DND-41 (cell line): ENCODE data around the gene MIEF1.

Experiments
- ATAC-seq: fragments of 200-7000 bp; cut with Tn5 transposase; 3 replicates; pipeline ENCODE4 v1.9.1; 2021; ENCODE audit warnings: low read depth; ENCODE audit not compliant: insufficient read depth
- DNase-seq: peaks from one replicate; pipeline ENCODE4 v3.0.0-alpha.2; 2020
- H2AFZ ChIP-seq: 2 replicates; pipeline ENCODE4 v1.6.0; 2012; ENCODE audit warnings: low read depth, low read length
- H3K27ac ChIP-seq: 2 replicates; pipeline ENCODE4 v1.5.1; 2012; ENCODE audit warnings: low read length, inconsistent platforms
- H3K27me3 ChIP-seq: fragments of 200-600 bp; sonication (generic); 2 replicates; pipeline ENCODE4 v1.6.0; 2012; ENCODE audit warnings: low read length, mild to moderate bottlenecking, inconsistent platforms; ENCODE audit not compliant: insufficient read depth, poor library complexity
- H3K36me3 ChIP-seq: 2 replicates; pipeline ENCODE4 v1.5.1; 2012; ENCODE audit warnings: low read length, inconsistent platforms; ENCODE audit not compliant: insufficient read depth
- H3K4me1 ChIP-seq: 2 replicates; pipeline ENCODE4 v1.5.1; 2012; ENCODE audit warnings: mild to moderate bottlenecking, low read length; ENCODE audit not compliant: insufficient read depth
- H3K4me2 ChIP-seq: 2 replicates; pipeline ENCODE4 v1.6.0; 2012; ENCODE audit warnings: mild to moderate bottlenecking, moderate library complexity, low read length, inconsistent platforms; ENCODE audit not compliant: insufficient read depth
- H3K4me3 ChIP-seq, 2 experiments: fragments of 200-600 bp in 1 of 2; shearing (Covaris generic) in 1 of 2; 2 replicates each; pipeline ENCODE4 v1.5.1; 2012 to 2016; ENCODE audit warnings: inconsistent platforms in 2 of 2, low read length in 2 of 2, mild to moderate bottlenecking in 2 of 2, low read depth in 1 of 2, moderate library complexity in 1 of 2
- H3K79me2 ChIP-seq: 2 replicates; pipeline ENCODE4 v1.6.0; 2012; ENCODE audit warnings: low read length, inconsistent platforms; ENCODE audit not compliant: insufficient read depth
- H3K9ac ChIP-seq: 2 replicates; pipeline ENCODE4 v1.6.0; 2012; ENCODE audit warnings: low read depth, mild to moderate bottlenecking, inconsistent platforms, low read length, moderate library complexity
- H3K9me3 ChIP-seq: 2 replicates; pipeline ENCODE4 v1.5.1; 2012; ENCODE audit warnings: low read length, moderate library complexity, mild to moderate bottlenecking, inconsistent platforms; ENCODE audit not compliant: insufficient read depth, severe bottlenecking
- H4K20me1 ChIP-seq: 2 replicates; pipeline ENCODE4 v1.6.0; 2012; ENCODE audit warnings: low read length; ENCODE audit not compliant: insufficient read depth
- CTCF ChIP-seq: IDR thresholded peaks from 2 replicates; pipeline ENCODE4 v1.5.1; 2012; ENCODE audit warnings: borderline replicate concordance, low read length, moderate library complexity, mild to moderate bottlenecking; ENCODE audit not compliant: poor library complexity, severe bottlenecking; ENCODE audit errors: extremely low read depth
- EZH2 ChIP-seq: IDR thresholded peaks from 3 replicates; pipeline ENCODE4 v1.6.1; 2012; ENCODE audit warnings: borderline replicate concordance, low read depth, mild to moderate bottlenecking, moderate library complexity, low read length, inconsistent platforms; ENCODE audit not compliant: severe bottlenecking

The MIEF1 gene

GRCh38 chr22:39501644-39502108, 414 bp upstream of the MIEF1 start:
- no peaks in the 10 kb centered on the region for H3K27me3 ChIP-seq
- peaks cover 45% of the 10 kb centered on the region for H3K79me2 ChIP-seq
- peak overlapping the region; percentile 49 for H3K27ac ChIP-seq
- H2AFZ ChIP-seq: peak overlapping the region; percentile 84
- peak overlapping the region; percentile 94 to 95; a peak in 3 of 4 replicates for H3K4me3 ChIP-seq
- no peaks in the 10 kb centered on the region for H3K9me3 ChIP-seq
- H4K20me1 ChIP-seq: peaks cover 25% of the 10 kb centered on the region; the same call in 1 of the 2 replicates
- peaks cover 34% of the 10 kb centered on the region for H3K36me3 ChIP-seq
- TF ChIP-seq EZH2: no peak
- no peak for TF ChIP-seq CTCF
- DNase-seq: no peak
- H3K4me1 ChIP-seq: peaks cover 34% of the 10 kb centered on the region
- peak overlapping the region; percentile 83 for H3K9ac ChIP-seq
- peak overlapping the region; percentile 99 for H3K4me2 ChIP-seq
- ATAC-seq: no peak

GRCh38 chr22:39502789-39503409, 809 bp downstream of the MIEF1 start:
- DNase-seq (no peak), ATAC-seq (no peak)
- Histone ChIP-seq H3K27ac (peak overlapping the region; percentile 76), H3K27me3 (no peaks in the 10 kb centered on the region), H3K9ac (peak overlapping the region; percentile 83), H2AFZ (peak overlapping the region; percentile 84), H3K79me2 (peaks cover 55% of the 10 kb centered on the region), H3K4me2 (peak overlapping the region; percentile 99), H3K4me1 (peaks cover 34% of the 10 kb centered on the region), H3K9me3 (no peaks in the 10 kb centered on the region), H3K36me3 (peaks cover 42% of the 10 kb centered on the region), H4K20me1 (peaks cover 27% of the 10 kb centered on the region; the same call in 1 of the 2 replicates), H3K4me3 (peak overlapping the region; percentile 94 to 95)
- no peak for TF ChIP-seq EZH2
- TF ChIP-seq CTCF: no peak

DNA sequence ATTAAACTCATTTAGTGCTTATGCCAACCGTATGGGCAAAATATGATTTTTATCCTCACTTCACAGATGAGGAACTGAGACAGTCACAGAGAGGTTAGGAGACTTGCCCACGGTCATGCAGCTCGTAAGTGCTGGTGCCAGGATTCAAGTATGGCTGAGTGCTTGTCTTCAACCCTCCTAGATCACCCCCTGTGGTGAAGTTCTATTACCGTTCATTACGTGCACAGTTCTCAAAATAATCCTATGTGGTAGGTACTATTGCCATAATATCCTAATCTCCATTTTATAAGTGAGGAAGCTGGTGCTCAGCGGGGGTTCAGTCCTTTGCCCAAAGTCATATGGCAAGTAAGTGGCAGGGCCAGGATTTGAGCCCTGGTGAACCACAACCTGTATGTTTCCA, 1.5 kb downstream of the MIEF1 start:
- Histone ChIP-seq H4K20me1 (peaks cover 34% of the 10 kb centered on the region; the same call in 1 of the 2 replicates), H3K27ac (peak overlapping the region; percentile 76), H3K9ac (peak overlapping the region; percentile 83), H3K27me3 (no peaks in the 10 kb centered on the region), H3K9me3 (no peaks in the 10 kb centered on the region), H3K4me2 (peak overlapping the region; percentile 99), H2AFZ (no peak overlapping the region), H3K4me1 (peaks cover 34% of the 10 kb centered on the region), H3K4me3 (peak overlapping the region; percentile 94 to 95; a peak in 3 of 4 replicates), H3K79me2 (peaks cover 63% of the 10 kb centered on the region), H3K36me3 (peaks cover 49% of the 10 kb centered on the region)
- ATAC-seq: no peak
- no peak for DNase-seq
- TF ChIP-seq CTCF (no peak), EZH2 (no peak)
